Activated CD8-positive, alpha-beta T cell treated with anti-CD3 and anti-CD28 coated beads for 36 hours (primary cell): ENCODE data around the gene SEMA4F. TPM values are rescaled to one million over a fixed set of nuclear protein-coding genes. Genes with fewer than 3 reads are reported as not detected.

Experiments
- ATAC-seq: fragments of 200-7000 bp; cut with Tn5 transposase; one replicate; pipeline ENCODE4 v1.10.0; 2021; ENCODE audit warnings: mild to moderate bottlenecking, moderate library complexity
- CTCF ChIA-PET: fragments of 350-600 bp; sonication (Branson Sonifier 250); formaldehyde crosslinking; loops from one replicate; lab custom pipeline; 2021; ENCODE audit warnings: antibody characterized with exemption; lab: Charles Lee
- POLR2A ChIA-PET: fragments of 350-600 bp; sonication (Branson Sonifier 250); formaldehyde crosslinking; loops from one replicate; lab custom pipeline; 2021; ENCODE audit warnings: antibody characterized with exemption; lab: Charles Lee
- DNase-seq: peaks from one replicate; pipeline ENCODE4 v3.0.0-alpha.2; 2020
- H3K27ac Mint-ChIP-seq: one replicate; pipeline ENCODE4 v1.8.0; 2021; ENCODE audit warnings: mild to moderate bottlenecking, mixed read lengths
- H3K27me3 Mint-ChIP-seq: one replicate; pipeline ENCODE4 v1.8.0; 2021; ENCODE audit warnings: mixed read lengths
- H3K36me3 Mint-ChIP-seq: one replicate; pipeline ENCODE4 v1.8.0; 2021; ENCODE audit warnings: low read depth, mixed read lengths
- H3K4me1 Mint-ChIP-seq: one replicate; pipeline ENCODE4 v1.8.0; 2021; ENCODE audit warnings: low read depth, mixed read lengths
- H3K4me3 Mint-ChIP-seq: one replicate; pipeline ENCODE4 v1.8.0; 2021; ENCODE audit warnings: mild to moderate bottlenecking, moderate library complexity, mixed read lengths
- H3K9me3 Mint-ChIP-seq: one replicate; pipeline ENCODE4 v1.8.0; 2021; ENCODE audit warnings: mixed read lengths
- intact Hi-C: fragments of 100-400 bp; cut with micrococcal nuclease; formaldehyde crosslinking; loops from one replicate; pipeline ENCODE4 v1.10.0; 2022
- total RNA-seq, 2 experiments: library from RNA; stranded (reverse); gene quantifications; one replicate each; pipeline ENCODE4 v1.2.3, GENCODE V29; 2021
- TF ChIP-seq, protein P1 (sequence below): fragments of 200-600 bp; IDR thresholded peaks from one replicate; pipeline ENCODE4 v1.8.0; 2022; ENCODE audit warnings: antibody characterized with exemption, mild to moderate bottlenecking

SEMA4F gene
- total RNA-seq, 2 experiments from 2014 or later: 3.1 to 4.2 TPM

DNA sequence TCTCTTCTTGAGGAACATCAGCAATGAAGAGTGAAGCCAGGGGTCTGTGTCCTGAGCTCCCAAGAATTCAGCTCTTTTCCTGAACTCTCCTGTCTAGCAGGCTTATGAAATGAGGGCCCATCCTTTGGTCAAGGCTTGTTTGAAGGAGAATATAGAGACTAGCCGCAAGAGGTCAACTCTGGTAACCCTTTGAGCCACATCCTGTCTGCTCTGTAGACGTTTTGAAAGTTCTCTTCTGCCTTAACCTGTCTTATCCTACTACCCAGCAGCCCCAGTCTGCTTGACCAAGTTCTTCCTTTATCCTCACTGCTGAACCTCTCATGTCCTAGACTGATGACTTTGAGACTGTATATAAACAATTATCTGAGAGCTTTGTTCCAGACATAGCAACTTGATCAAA, 5.4 kb downstream of the SEMA4F start:
- H3K27me3 Mint-ChIP-seq: no peaks in the 10 kb centered on the region
- intact Hi-C loops: no loop called here
- ChIA-PET CTCF (no interaction called here), POLR2A (interaction anchor here (1.3 kb wide), 1 partner anchor 21 kb away, joined by 3 read pairs; no protein-coding TSS in a partner anchor)
- peaks cover 9% of the 10 kb centered on the region for H3K4me1 Mint-ChIP-seq
- H3K9me3 Mint-ChIP-seq: no peaks in the 10 kb centered on the region
- H3K4me3 Mint-ChIP-seq: no peak overlapping the region
- ATAC-seq (no peak), DNase-seq (no peak)
- H3K36me3 Mint-ChIP-seq: no peaks in the 10 kb centered on the region
- TF ChIP-seq, protein P1, sequence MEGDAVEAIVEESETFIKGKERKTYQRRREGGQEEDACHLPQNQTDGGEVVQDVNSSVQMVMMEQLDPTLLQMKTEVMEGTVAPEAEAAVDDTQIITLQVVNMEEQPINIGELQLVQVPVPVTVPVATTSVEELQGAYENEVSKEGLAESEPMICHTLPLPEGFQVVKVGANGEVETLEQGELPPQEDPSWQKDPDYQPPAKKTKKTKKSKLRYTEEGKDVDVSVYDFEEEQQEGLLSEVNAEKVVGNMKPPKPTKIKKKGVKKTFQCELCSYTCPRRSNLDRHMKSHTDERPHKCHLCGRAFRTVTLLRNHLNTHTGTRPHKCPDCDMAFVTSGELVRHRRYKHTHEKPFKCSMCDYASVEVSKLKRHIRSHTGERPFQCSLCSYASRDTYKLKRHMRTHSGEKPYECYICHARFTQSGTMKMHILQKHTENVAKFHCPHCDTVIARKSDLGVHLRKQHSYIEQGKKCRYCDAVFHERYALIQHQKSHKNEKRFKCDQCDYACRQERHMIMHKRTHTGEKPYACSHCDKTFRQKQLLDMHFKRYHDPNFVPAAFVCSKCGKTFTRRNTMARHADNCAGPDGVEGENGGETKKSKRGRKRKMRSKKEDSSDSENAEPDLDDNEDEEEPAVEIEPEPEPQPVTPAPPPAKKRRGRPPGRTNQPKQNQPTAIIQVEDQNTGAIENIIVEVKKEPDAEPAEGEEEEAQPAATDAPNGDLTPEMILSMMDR: no peak
- no peak overlapping the region for H3K27ac Mint-ChIP-seq

GRCh38 chr2:74668087-74668486, 14.0 kb downstream of the SEMA4F start:
- ChIA-PET CTCF (no interaction called here), POLR2A (no interaction called here)
- TF ChIP-seq, protein P1: no peak
- no peaks in the 10 kb centered on the region for H3K9me3 Mint-ChIP-seq
- no peak overlapping the region for H3K27ac Mint-ChIP-seq
- H3K4me1 Mint-ChIP-seq: no peaks in the 10 kb centered on the region
- no peak for ATAC-seq
- H3K27me3 Mint-ChIP-seq: no peaks in the 10 kb centered on the region
- no peak for DNase-seq
- intact Hi-C loops: no loop called here
- no peaks in the 10 kb centered on the region for H3K36me3 Mint-ChIP-seq
- no peak overlapping the region for H3K4me3 Mint-ChIP-seq

DNA sequence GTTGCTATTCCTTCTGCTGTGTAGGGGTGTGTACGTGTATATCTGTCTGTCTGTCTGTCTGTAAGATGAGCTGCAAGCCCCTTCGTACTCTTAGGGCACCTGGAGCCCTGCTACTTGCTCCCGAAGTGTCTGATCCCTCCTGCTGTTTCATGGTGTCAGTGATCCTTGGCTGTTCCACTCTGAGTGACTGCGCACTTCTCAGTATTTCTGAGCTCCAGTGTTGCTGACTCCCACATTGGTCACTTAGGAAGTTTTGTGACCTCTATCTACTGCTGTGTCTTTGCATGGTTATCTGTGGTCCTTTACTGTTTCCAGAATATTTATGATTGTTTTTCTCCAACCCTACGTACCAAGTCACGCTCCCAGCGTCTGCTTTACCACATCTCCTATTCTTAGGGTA, 16.2 kb downstream of the SEMA4F start:
- Mint-ChIP-seq H3K27ac (no peak overlapping the region), H3K9me3 (no peaks in the 10 kb centered on the region)

DNA sequence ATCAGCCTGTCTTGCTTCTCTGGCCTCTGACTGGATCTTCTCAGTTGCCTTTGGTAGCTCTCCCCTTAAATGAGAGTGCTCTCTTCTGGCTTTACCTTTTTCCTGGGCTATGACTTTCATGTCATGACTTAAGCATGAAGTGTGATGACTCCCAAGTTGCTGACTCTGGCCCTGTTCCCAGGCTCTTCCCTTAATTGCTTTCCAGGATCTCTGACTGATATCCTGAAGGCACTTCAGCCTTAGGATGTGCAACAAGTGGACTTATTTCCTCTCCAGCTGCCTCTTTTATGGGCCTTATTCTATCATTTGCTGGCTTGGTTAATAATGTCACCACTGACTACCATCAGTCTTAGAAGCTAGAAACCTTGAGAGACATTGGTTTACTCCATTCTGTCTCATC, 17.4 kb downstream of the SEMA4F start:
- ATAC-seq (no peak), DNase-seq (no peak)
- intact Hi-C loops: no loop called here
- ChIA-PET CTCF (no interaction called here), POLR2A (no interaction called here)
- no peaks in the 10 kb centered on the region for H3K4me1 Mint-ChIP-seq
- H3K27ac Mint-ChIP-seq: no peak overlapping the region
- no peaks in the 10 kb centered on the region for H3K27me3 Mint-ChIP-seq
- no peaks in the 10 kb centered on the region for H3K9me3 Mint-ChIP-seq
- H3K4me3 Mint-ChIP-seq: no peak overlapping the region
- no peaks in the 10 kb centered on the region for H3K36me3 Mint-ChIP-seq
- TF ChIP-seq, protein P1: no peak

More for the DNA sequence above, 16.2 kb downstream of the SEMA4F start:
- Mint-ChIP-seq H3K4me1 (no peaks in the 10 kb centered on the region), H3K27me3 (no peaks in the 10 kb centered on the region), H3K4me3 (no peak overlapping the region), H3K36me3 (no peaks in the 10 kb centered on the region)
- ATAC-seq (no peak), DNase-seq (no peak)
- CTCF ChIA-PET: no interaction called here
- TF ChIP-seq, protein P1: no peak
- POLR2A ChIA-PET: no interaction called here
- intact Hi-C loops: no loop called here

DNA sequence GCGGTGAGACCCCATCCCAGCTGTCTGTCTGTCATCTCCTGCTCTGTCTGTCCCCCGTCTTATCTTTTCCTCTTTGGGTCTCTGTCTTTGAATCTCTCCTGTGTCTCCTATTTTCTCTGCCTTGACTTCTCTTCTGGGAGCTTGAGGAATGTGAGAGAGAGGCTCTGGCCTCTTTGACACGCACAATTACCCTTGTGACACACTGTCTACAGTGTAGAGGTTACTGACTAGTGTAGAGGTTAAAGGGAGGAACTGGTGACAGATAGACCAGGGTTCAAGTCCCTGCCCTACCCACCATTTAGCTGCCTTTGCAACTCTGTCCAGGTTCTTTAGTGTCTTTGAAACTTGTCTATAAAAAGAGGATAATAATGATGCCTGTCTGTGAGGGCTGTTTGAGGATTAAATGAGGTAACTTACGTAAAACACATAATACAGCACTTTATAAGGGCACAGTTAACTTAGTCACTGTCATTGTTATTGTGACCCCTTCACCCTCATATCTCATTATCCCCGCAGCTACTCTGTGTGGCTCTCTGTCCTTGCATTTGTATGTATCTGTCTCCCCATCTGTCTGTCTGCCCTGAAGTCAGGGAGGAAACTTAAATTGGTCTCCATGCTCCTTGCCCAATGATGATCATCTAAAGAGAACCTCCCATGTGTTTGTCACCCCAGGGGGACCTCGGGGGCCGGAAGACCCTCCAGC, 19.9 kb downstream of the SEMA4F start:
- no peaks in the 10 kb centered on the region for H3K27me3 Mint-ChIP-seq
- no peak overlapping the region for H3K4me3 Mint-ChIP-seq
- intact Hi-C loops: no loop called here
- TF ChIP-seq, protein P1: no peak
- H3K36me3 Mint-ChIP-seq: no peaks in the 10 kb centered on the region
- ChIA-PET POLR2A (no interaction called here), CTCF (no interaction called here)
- H3K4me1 Mint-ChIP-seq: no peaks in the 10 kb centered on the region
- DNase-seq: no peak
- H3K27ac Mint-ChIP-seq: no peak overlapping the region
- no peak for ATAC-seq
- no peaks in the 10 kb centered on the region for H3K9me3 Mint-ChIP-seq
